ENCODE results near the gene PARP2.
A peak's percentile ranks its signal among the peaks of the same experiment; 100 is the strongest.

The PARP2 gene

DNA sequence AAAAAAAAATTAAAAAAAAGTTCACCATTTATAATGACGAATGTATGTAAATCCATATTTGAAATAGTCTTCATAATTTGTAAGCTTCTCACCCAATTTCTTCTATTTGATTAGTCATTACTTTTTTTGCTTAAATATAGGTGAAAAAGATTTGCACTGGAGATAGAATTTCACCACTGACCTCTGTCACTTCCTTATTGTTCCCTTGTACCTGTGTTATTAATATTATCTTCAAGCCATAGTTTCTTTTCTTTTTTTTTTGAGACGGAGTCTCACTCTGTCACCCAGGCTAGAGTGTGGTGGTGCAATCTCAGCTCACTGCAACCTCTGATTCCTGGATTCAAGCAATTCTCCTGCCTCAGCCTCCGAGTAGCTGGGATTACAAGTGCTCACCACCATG, 54.1 kb downstream of the PARP2 start:
- FAIRE-seq (no peak), DNase-seq (ENCODE audit: low spot score) (no peak)

DNA sequence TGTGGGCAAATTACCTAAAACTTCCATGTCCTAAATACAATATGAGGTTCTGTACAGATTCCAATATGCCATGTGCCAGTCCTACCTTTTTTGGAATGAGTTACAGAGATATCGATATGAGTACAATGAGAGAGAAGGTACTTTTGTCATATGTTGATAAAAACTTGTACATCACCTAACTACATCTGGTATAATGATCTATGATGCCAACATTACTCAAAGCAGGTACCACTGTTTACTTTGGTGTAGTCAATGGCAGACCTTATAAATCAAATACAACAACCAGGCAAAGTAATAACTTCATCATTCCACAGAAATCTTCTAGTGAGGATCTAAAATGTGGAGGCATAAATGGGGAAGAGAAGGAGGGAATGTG, 57.1 kb downstream of the PARP2 start:
- DNase-seq (ENCODE audit: low spot score) (no peak), FAIRE-seq (no peak)

DNA sequence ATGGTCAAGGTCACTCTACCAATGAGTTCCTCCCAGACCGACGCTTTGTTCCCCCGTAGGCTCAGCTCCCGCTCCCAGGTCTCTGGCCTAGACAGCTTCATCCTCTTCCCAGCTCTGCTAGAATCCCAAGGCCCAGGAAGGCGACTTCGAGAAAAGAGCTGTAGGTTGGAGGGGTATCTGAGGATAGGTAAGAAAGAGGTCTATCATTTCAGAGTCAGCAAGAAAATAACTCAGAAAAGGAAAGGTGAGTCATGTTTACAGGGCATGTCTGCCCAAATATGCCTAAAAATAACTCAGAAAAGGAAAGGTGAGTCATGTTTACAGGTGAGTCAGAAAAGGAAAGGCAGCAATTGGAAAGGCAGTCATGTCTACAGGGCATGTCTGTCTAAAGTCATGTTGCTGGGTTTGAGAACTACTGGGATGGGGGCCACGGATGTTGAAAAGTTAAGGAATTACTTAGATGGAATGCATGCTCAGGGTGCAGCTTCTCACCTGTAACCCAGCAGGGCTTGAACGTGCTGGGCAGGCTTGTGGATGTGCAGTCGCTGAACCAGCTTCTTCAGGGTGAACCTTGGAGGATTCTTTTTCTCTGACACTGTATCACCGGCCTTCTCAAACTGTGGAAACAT, 57.6 kb downstream of the PARP2 start:
- FAIRE-seq (no peak), DNase-seq (ENCODE audit: low spot score) (peak; percentile 76)

DNA sequence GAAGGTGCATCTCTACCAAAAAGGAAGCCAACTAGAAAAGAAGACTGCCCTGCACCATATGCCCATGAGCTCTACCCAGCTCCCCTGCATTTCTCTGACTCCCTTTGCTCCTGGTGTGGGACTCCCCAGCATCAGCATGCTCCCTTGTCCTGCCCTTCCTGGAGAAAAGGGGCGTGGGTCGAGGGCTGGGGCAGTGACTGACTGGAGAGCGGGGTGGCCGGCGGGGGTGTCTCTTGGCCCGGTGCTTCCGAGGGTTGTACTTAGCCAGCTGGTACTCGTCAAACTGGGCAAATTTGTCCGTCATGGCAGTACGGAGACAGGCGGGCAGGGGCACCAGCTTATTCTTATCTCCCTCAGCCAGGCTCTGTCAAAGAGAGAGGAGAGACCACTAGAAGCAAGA, 60.1 kb downstream of the PARP2 start:
- FAIRE-seq (no peak), DNase-seq (ENCODE audit: low spot score) (no peak)
